C4-2B (cell line): ENCODE results near the gene KCNIP1.

Experiments used
- CTCF ChIP-seq: fragments of 450-650 bp; conservative IDR thresholded peaks from 2 replicates; pipeline ENCODE4 v1.5.1; 2017; ENCODE audit warnings: mild to moderate bottlenecking
- ZFX ChIP-seq: fragments of 450-650 bp; IDR thresholded peaks from 2 replicates; pipeline ENCODE4 v1.6.1; 2017

GRCh38 chr5:170470808-170471404 lies 32.9 kb upstream of the KCNIP1 start:
- TF ChIP-seq CTCF, result no peak
- TF ChIP-seq ZFX, result no peak
